DMS 273 treated with DMSO at 0.1 percent for 48 hours (cell line): ENCODE measurements around the gene CNPY4.
"Not testable (repeated sequence)": the region's sequence is repeated elsewhere in the genome, so short reads cannot be mapped to it uniquely, and the experiment has no call there.

Source experiments
- DNase-seq: peaks from one replicate; lab custom pipeline; 2025; lab: John Stamatoyannopoulos, UW

The CNPY4 gene

GRCh38 chr7:100119970-100120732, 717 bp downstream of the CNPY4 start:
- DNase-seq = peak; percentile 78

- no peak for DNase-seq
These were observed 1.3 kb downstream of the CNPY4 start for GRCh38 chr7:100120733-100121036.

DNA sequence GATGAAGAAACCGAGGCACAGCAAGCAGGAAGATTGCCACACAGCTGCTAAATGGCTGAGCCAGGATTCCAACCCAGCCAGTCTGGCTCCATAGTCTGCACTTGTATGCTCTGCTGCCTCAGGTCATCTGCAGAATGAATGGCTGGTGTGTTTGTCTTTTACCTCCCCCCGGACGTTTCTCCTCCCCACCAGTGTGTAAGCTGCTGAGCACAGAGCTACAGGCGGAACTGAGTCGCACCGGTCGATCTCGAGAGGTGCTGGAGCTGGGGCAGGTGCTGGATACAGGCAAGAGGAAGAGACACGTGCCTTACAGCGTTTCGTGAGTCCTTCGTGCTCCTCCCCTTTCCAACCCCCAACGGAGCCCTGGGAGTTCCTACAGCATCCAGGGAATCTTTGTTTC, 2.6 kb downstream of the CNPY4 start:
- no peak for DNase-seq

- no peak for DNase-seq
These were observed 3.1 kb downstream of the CNPY4 start for GRCh38 chr7:100122568-100122967.

DNA sequence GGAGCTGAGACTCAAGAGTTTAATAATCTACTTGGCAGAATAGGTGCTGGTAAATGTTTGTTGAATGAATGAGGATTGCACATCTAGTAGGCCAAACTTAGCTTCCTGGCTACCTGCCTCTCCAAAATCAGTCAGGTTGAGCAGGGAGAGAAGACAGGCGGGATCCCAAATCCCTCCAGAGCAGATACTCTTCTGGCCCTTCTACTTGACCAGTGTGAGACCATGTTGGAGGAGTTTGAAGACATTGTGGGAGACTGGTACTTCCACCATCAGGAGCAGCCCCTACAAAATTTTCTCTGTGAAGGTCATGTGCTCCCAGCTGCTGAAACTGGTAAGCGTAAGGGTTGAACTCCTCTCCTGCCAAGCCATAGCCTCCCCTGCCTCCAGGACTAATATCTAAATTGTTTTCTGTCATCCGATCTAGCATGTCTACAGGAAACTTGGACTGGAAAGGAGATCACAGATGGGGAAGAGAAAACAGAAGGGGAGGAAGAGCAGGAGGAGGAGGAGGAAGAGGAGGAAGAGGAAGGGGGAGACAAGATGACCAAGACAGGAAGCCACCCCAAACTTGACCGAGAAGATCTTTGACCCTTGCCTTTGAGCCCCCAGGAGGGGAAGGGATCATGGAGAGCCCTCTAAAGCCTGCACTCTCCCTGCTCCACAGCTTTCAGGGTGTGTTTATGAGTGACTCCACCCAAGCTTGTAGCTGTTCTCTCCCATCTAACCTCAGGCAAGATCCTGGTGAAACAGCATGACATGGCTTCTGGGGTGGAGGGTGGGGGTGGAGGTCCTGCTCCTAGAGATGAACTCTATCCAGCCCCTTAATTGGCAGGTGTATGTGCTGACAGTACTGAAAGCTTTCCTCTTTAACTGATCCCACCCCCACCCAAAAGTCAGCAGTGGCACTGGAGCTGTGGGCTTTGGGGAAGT, 5.1 kb downstream of the CNPY4 start:
- no peak for DNase-seq

GRCh38 chr7:100126239-100126930, 7.0 kb downstream of the CNPY4 start:
- DNase-seq = no peak

GRCh38 chr7:100126931-100127865, 7.8 kb downstream of the CNPY4 start, which contains the start of gene MBLAC1:
Gene MBLAC1 (plus strand): TSS chr7:100126967. CDS start chr7:100127396, 429 bp downstream.
- DNase-seq = peak; percentile 95

GRCh38 chr7:100127866-100128636, 8.6 kb downstream of the CNPY4 start:
- no peak for DNase-seq

- DNase-seq = no peak
These were observed 9.2 kb downstream of the CNPY4 start for GRCh38 chr7:100128637-100128963.

DNA sequence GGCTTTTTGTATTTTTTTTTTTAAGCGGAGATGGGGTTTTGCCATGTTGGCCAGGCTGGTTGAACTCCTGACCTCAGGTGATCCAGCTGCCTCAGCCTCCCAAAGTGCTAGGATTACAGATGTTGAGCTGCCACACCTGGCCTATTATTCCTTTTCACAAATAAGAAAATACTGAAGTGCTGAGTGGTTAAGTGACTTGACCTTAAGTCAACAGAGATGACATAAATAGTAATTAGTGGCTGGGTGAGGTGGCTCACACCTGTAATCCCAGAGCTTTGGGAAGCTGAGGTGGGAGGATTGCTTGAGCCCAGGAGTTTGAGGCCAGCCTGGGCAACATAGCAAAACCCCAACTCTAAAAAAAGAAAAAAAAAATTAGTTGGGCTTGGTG, 10.8 kb downstream of the CNPY4 start:
- DNase-seq = not testable (repeated sequence)

GRCh38 chr7:100130608-100131453, 11.4 kb downstream of the CNPY4 start:
- peak; percentile 18 for DNase-seq

- no peak for DNase-seq
These were observed 12.7 kb downstream of the CNPY4 start for GRCh38 chr7:100132126-100132525.

DNA sequence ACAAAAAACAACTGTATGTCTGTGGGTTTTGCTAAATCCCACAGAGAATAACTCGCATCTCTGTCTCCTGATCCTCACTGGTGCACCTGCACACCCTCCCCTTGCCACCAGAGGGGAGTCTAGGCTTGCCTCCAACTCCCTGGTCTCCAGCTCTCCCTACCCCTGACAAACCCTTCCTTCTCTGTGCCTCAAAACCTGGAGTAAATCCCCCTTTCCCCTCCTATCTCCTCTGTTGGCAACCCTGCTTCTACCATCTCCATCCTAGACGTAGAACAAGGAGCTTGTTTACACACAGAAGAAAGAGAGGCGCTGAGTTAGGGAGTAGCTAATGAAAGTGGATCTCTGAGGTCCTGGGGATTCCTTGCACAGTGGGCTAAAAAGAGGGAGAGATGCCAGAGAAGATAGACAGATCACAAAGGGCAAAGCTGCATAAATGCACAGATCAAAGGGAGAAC, 13.3 kb downstream of the CNPY4 start:
- peak; percentile 62 for DNase-seq

DNA sequence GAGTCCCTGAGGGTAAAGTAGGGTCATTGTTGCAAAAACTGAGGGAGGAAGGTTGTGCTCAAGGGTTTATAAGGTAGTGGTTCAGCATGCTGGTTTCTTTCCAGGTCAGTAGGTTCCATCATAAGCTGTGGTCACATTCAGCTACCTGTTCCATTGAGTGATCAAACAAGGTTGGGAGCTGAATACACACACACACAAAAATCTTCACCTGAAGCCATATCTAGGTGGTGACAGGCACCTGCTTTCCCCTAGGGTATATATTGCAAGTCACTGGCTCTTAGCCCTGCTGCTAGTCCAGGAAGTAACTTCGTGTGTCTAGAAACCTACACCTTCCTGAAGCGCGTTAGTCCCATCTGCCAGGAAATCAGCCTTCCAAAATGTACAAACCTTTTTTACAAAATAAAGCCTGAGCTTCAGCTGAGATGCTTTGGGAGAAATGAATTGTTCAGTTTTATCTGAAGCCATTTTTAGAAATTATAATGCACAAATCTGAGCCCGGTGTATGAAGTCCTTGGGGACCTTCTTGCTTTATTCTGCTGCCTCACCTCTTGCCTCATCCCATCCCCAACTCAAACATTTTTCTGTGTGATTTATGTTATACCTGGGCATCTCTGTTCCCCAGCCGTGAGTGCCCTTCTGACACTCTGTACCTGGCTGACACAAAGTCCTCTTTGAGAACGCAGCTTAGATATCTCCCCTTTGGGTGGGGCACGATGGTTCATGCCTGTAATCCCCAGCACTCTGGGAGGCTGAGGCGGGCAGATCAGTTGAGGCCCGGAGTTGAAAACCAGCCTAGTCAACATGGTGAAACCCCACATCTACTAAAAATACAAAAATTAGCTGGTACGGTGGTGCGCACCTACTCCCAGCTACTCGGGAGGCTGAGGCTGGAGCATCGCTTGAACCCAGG, 18.7 kb downstream of the CNPY4 start:
- no peak for DNase-seq

DNA sequence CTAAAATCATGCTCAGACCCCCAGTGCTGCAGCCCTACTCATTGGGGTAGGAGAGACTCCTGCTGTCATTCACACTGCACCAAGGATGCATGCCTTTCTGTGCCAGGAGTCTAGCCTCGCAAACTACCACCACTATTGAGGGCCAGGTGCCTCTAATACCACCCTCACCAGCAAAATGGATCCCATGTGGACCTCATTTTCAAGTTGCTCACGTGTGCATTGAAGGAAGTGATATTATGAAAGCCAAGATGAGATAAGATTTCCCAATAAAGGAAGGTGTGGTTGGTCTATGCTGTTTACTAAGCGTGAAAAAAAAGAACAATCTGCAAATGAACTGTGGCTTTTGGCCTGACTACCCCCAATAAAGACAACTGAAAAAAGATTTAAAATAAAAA, 22.1 kb downstream of the CNPY4 start:
- no peak for DNase-seq

- DNase-seq = no peak
These were observed 23.0 kb downstream of the CNPY4 start for GRCh38 chr7:100142461-100142860.

DNA sequence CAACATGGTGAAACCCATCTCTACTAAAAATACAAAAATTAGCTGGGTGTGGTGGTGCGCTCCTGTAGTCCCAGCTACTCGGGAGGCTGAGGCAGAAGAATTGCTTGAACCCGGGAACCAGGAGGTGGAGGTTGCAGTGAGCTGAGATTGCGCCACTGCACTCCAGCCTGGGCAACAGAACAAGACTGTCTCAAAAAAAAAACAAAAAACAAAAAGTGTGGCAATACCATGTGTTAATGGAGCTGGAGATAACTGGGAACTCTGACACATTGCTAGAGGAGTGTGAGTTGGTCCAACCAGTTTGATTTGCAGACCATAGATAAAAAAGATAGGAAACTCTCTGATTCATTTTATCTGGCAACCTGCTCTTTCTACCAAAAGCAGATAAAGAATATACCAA, 26.9 kb downstream of the CNPY4 start:
- DNase-seq = not testable (repeated sequence)

DNA sequence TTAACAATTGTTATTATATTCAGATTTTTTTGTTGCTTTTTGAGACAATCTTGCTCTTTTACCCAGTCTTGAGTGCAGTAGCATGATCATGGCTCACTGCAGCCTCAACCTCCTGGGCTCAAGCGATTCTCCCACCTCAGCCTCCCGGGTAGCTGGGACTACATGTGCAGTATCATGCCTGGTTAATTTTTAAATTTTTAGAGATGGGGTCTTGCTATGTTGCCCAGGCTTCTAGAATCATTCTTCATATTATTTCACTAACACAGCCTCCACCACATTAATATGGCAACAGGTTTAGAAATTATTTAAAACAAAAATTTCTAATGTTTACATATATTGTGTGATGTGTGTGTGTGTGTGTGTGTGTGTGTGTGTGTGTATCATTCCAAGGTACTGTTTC, 27.8 kb downstream of the CNPY4 start:
- DNase-seq = no peak

DNA sequence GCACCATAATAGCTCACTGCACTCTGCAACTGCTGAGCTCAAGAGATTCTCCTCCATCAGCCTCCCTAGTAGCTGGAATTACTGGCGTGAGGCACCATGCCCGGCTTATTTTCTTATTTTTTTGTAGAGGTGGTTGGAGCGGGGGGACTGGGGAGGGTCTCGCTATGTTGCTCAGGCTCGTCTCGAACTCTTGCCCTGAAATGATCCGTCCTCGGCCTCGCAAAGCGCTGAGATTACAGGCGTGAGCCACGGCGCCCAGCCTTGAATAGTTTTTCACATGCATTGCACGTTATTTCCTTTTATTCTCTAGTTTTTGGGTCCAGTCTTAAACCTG, 28.8 kb downstream of the CNPY4 start:
- no peak for DNase-seq
